GM21529 (cell line): Measurements from ENCODE around the gene FABP7.
"Not testable (repeated sequence)": the region's sequence is repeated elsewhere in the genome, so short reads cannot be mapped to it uniquely, and the experiment has no call there.

Experiments used
- ATAC-seq: cut with Tn5 transposase; IDR thresholded peaks from one replicate; pipeline ENCODE4 v1.9.1; 2021; ENCODE audit not compliant: unreplicated experiment

The FABP7 gene

DNA sequence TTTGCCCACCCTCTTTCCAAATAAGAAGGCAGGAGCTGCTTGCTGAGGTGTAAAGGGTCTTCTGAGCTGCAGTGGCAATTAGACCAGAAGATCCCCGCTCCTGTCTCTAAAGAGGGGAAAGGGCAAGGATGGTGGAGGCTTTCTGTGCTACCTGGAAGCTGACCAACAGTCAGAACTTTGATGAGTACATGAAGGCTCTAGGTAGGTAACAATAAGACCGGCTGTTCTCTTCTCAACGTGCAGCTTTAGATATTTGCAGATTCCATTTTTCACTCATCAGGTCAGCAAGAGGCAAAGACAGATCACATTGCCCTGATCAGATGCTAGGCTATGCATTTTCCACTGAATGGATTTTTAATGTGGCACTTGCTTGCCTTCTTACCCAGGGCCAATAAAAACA, at the start of gene FABP7:
Gene FABP7, plus strand, starts transcription at position 50 of the 400 bp plus-strand sequence. Its CDS starts 79 bp downstream, at position 129.
- no peak for ATAC-seq

DNA sequence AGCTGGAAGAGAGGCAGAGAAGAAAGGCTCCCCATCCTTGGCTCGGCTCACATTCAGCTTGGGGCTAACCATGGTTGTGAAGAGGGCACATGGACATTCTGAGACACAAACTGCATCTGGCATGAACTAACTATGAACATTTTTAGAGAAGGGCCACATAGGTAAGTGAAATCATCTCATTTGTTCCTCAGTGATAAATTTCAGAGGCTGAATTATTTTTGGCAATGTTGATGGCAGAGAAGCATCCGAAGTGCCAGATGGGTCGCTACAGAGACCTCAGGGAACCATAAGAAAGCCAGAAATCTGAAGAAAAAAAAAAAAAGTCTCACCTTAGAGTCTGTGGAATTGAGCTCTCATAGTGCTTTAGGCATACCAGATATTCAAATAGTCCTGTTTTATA, 49.2 kb upstream of the FABP7 start:
- ATAC-seq = no peak

- ATAC-seq = peak; percentile 66
These were observed 48.6 kb upstream of the FABP7 start for GRCh38 chr6:122730775-122731386.

- ATAC-seq = no peak
These were observed 46.3 kb upstream of the FABP7 start for GRCh38 chr6:122733259-122733658.

- no peak for ATAC-seq
These were observed 44.8 kb upstream of the FABP7 start for GRCh38 chr6:122734529-122735395.

- ATAC-seq = no peak
These were observed 43.9 kb upstream of the FABP7 start for GRCh38 chr6:122735582-122735981.

DNA sequence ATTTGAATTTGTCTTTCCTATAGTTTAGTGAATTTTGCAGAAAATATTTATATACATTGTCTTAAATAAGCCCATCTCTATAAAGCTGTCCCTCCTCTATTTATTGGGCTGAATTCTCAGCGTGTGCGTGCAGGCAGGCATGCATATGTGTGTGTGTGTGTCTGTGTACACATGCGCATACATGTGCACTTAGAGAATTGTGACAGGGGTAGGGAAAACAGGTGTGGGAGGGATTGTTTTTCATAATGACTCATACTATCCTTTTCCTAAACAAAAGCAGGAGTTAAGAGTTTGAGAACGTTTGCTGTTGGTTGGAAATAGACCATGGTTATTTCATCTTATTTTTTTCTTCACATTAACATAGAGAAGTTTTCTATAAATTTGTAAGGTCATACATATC, 43.4 kb upstream of the FABP7 start:
- ATAC-seq = no peak

GRCh38 chr6:122736616-122737015, 42.9 kb upstream of the FABP7 start:
- ATAC-seq = no peak

DNA sequence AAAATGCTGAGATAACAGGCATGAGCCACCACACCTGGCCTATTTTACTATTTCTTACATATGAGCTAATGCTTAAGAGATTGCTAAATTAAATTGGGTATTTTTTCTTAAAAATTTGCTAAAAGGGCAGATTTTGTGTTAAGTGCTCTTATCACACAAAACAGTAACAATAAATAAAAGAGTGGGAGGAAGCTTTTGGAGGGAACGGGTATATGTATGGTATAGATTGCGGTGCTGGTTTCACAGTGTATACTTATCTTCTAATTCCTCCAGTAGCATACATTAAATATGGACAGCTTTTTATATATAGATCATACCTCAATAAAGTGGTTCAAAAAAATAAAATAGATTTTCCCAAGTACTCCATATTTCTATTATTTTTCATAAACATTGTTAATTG, 39.4 kb upstream of the FABP7 start:
- ATAC-seq = no peak

GRCh38 chr6:122740936-122741335, 38.6 kb upstream of the FABP7 start:
- no peak for ATAC-seq

- ATAC-seq = not testable (repeated sequence)
These were observed 35.3 kb upstream of the FABP7 start for GRCh38 chr6:122744247-122744646.

GRCh38 chr6:122744856-122745255, 34.7 kb upstream of the FABP7 start:
- not testable (repeated sequence) for ATAC-seq

GRCh38 chr6:122746688-122747087, 32.8 kb upstream of the FABP7 start:
- no peak for ATAC-seq

GRCh38 chr6:122747573-122747972, 31.9 kb upstream of the FABP7 start:
- ATAC-seq = no peak

DNA sequence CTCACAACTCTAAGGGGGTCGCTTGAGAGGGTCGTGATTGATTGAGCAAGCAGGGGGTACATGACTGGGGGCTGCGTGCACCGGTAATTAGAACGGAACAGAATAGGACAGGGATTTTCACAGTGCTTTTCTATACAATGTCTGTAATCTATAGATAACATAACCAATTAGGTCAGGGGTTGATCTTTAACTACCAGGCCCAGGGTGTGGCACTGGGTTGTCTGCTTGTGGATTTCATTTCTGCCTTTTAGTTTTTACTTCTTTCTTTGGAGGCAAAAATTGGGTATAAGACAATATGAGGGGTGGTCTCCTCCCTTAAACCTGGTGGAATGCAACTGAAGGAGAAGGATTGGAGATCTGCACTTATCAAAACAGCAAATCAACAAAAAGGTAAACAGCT, 30.6 kb upstream of the FABP7 start:
- ATAC-seq = not testable (repeated sequence)

DNA sequence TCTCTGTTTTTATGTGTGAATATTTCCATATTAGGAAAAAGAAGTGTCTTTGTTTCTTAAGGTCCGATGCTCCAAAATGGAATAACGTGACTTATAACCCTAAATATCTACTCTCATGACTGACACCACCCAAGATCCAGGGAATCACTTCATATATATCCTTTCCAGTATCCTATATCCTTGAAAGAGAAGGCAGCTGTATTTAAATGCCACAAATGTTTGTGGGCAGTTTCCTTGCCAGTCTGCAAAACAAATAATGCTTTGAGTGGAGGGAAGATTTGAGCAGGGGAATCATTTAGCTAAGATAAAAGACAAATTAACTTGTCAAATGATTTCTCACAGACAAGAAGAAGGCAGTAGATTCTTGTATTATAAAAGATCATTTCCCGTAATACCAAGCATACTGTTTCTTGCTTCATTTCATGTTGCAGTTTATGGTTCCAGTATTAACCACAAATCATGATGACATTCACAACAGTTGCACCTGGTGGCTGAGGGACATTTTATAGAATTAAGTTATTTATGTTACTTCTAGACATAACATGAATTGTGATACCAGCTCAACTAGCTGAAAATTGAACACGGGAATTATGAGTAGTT, 30.0 kb upstream of the FABP7 start:
- no peak for ATAC-seq

GRCh38 chr6:122751326-122751725, 28.2 kb upstream of the FABP7 start:
- ATAC-seq = peak; percentile 83

- no peak for ATAC-seq
These were observed 27.1 kb upstream of the FABP7 start for GRCh38 chr6:122752459-122752858.

- no peak for ATAC-seq
These were observed 26.4 kb upstream of the FABP7 start for GRCh38 chr6:122753000-122753687.

GRCh38 chr6:122753688-122754056, 25.8 kb upstream of the FABP7 start:
- no peak for ATAC-seq

GRCh38 chr6:122754191-122754731, 25.3 kb upstream of the FABP7 start:
- no peak for ATAC-seq
